A549 (cell line): Measurements from ENCODE around the gene ECE1.

ENCODE experiments used
- CBX2 ChIP-seq: fragments of 200-600 bp; sonication (generic); IDR thresholded peaks from 2 replicates; pipeline ENCODE4 v1.6.1; 2016; ENCODE audit warnings: low read depth, mild to moderate bottlenecking, borderline replicate concordance
- CBX8 ChIP-seq: fragments of 200-600 bp; sonication (generic); IDR thresholded peaks from 2 replicates; pipeline ENCODE4 v1.6.1; 2016
- EP300 ChIP-seq, 2 experiments: fragments of >200 bp; sonication (Bioruptor Twin); formaldehyde crosslinking; IDR thresholded peaks; 2 replicates in 1 of 2; 3 replicates in 1 of 2; pipeline ENCODE4 v1.6.1; 2016 to 2017
- KDM1A ChIP-seq: fragments of 200-600 bp; sonication (generic); IDR thresholded peaks from 2 replicates; pipeline ENCODE4 v1.6.1; 2016; ENCODE audit warnings: low read depth, mild to moderate bottlenecking
- PBX3 ChIP-seq: IDR thresholded peaks from 2 replicates; pipeline ENCODE4 v1.6.1; 2012
- RAD21 ChIP-seq, 2 experiments: fragments of >200 bp in 1 of 2; sonication (Bioruptor Twin) in 1 of 2; formaldehyde crosslinking in 1 of 2; IDR thresholded peaks in 1 of 2; conservative IDR thresholded peaks in 1 of 2; 2 replicates in 1 of 2; 3 replicates in 1 of 2; pipeline ENCODE4 v1.6.1; 2012 to 2018; ENCODE audit warnings: inconsistent platforms in 1 of 2
- USF2 ChIP-seq: fragments of 450-650 bp; IDR thresholded peaks from 2 replicates; pipeline ENCODE4 v1.6.1; 2014; ENCODE audit warnings: antibody characterized with exemption

GRCh38 chr1:21237446-21238088 is 52.7 kb downstream of the ECE1 start:
- TF ChIP-seq PBX3 = no peak
- no peak for TF ChIP-seq CBX8
- no peak for TF ChIP-seq EP300 (IDR thresholded peaks at IDR 0.05)
- TF ChIP-seq KDM1A = no peak
- TF ChIP-seq CBX2 = no peak
- TF ChIP-seq RAD21 (conservative IDR thresholded peaks at IDR 0.05 in 1 of 2, IDR thresholded peaks at IDR 0.05 in 1 of 2) = no peak
- no peak for TF ChIP-seq USF2
